ENCODE data around the gene BNIP3.
"Not testable (repeated sequence)": the region's sequence is repeated elsewhere in the genome, so short reads cannot be mapped to it uniquely, and the experiment has no call there.

BNIP3 gene

DNA sequence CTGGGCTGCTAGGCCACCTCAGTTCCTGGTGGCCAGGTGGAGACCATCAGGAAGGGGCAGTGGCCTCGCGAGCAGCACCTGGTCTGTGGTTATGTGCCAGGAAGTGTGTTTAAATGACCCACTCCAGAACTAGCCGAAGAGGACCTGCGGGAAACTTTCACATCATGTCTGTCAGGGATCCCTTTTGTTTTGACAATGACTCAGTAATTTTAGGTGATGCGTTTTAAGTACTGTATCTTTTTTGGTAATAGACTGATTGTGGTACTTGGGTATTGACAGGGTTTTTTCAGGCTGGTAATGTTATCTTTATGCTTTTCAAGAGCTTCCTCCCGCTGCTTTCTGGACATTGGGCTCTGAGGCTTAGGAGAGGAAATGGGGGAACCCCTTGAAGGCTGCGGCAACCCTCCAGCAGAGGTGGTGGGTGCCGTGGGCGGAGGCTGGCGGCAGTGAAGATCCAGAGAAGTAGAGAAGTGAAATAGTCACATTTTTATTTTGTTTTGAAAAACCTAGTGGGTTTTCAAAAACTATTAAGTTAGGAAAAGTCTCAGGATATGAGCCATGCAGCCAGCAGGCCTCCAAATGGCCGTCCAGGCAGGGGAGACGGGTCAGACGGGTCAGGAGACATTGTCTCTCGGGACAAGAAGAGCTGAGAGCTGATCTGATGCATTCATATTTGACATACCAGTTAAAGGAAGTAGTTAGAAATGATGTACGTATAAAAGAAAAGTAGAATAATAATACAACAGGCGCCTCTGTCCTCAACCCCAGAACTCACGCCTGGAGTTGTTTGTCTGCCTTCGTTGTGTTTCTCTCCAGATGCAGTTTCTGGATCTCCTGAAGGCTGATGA lies 53.3 kb downstream of the BNIP3 start:
- peak; percentile 70 to 77 for ATAC-seq

DNA sequence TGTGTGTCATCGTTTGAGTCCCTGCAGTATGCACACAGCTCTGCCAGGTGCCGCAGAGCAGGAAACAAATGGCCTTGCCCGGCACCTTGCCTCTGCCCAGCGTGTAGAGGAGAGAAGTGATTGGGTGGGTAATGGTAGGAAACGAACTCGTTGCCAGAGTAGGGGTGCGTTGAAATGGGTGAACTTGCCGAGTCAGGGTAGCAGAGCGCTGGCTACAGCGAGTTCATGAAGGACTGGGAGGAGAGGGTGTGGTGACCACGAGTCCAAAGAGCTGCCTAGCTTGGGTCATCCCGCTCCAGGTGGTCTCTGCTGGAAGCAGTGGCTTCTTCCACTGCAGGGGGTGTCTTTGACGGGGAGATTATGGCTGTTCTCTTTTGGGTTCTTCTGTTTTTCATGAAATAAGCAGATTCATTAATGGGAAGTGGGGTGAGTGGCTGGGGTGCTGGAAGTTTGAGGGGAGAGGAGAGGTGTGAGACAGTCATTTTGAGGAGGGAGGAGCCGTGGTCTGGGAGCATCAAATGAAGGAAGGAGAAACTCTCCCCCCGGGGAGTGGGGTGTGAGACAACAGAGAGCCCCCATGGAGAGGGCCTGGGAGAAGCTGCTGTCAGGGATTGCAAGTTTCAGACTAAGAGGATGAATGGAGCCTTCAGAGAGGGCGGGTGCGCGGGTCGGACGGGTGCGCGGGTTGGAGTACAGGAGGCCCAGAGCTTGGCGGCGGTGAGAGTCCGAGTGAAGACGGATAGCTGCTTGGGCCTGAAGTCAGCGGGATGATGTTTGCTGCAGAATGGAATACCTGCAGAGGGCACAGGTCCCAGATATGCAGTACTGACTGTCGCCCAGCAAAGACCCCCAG lies 54.8 kb downstream of the BNIP3 start:
- no peak for ATAC-seq

DNA sequence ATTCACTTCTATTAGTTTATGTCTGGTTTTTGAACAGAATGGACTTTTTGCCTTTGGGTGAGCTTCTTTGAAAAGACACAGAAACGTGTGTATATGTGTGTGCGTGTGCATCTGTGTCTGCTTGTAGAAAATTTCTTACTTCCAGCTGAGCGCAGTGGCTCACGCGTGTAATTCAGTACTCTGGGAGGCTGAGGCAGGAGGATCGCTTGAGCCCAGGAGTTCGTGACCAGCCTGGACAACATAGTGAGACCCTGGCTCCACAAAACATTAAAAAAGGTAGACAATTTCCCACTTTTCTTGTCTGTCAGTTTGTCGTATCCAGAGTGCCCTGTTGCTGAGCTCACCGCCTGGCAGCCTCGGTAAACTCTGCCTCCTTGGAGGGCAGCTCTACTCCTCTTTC lies 55.5 kb downstream of the BNIP3 start:
- ATAC-seq, result no peak

DNA sequence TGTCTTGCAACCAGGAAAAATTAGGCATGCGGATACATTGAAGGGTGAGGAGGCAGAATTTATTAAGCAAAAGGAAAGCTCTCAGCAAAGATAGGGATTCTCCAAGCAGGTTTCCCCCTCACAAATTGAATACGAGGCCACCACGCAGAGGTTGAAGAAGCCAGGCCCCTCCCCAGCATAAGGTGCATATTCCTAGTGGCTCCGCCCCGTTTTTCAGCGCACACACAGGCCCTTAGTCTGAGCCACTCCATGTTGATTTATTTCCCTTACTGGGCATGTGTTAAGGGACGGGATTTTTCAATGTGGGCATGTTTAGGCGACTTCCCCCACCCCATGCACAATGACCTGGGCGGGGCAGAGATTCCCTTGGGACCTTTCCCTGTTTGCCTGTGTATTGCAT lies 56.0 kb downstream of the BNIP3 start:
- ATAC-seq, result no peak

DNA sequence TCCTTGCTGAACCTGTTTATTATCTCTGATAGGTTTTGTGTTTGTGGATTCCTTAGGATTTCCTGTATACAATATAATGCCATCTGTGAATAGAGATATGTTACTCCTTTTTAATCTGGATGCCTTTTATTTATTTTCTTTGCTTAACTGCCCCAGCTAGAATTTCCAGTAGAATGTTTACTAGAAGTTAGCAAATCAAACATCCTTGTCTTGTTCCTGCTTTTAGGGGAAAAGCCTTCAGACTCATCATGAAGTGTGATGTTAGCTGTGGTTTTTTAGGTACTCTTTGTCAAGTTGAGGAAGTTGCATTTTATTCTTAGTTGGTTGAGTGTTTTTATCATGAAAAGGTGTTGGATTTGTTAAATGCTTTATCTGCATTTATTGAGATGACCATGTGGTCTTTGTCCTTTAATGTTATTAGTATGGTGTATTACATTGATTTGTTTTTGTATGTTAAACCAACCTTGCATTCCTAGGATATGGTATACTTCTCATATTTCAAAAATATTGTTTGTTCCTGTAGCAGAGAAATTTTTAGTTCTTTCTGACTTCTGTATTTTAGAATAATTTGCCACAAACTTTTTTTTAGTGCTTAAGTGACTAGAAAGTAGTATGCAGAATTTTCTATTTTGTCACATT lies 56.6 kb downstream of the BNIP3 start:
- no peak for ATAC-seq

DNA sequence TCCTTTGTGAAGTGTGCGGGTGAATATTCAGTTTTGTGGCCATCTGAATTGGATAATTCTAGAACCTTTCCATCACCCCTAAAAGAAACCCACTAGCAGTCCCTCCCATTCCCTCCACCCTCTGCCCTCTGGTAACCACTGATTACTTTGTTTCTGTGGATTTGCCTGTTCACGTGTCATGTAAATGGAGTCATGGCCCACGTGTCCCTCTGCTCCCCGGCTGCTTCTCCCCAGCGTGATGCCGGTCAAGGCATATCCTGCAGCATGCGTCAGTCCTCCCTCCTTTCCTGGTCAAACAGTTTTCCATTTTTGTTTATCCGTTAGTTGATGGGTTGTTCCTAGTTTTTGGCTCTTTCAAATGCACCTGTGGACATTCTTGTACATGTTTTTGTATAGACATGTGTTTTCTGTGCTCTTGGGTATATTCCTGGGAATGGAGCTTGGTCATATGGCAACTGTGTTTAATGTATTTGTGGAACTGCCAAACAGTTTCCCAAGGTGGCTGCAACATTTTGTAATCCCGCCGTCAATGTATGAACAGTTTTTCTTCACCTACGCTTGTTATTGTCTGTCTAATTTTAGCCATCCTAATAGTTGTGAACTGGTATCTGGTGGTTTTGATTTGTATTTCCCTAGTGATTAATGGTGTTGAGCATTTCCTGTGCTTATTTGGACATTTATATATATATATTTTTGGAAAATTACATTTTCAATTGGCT lies 58.5 kb downstream of the BNIP3 start:
- no peak for ATAC-seq

DNA sequence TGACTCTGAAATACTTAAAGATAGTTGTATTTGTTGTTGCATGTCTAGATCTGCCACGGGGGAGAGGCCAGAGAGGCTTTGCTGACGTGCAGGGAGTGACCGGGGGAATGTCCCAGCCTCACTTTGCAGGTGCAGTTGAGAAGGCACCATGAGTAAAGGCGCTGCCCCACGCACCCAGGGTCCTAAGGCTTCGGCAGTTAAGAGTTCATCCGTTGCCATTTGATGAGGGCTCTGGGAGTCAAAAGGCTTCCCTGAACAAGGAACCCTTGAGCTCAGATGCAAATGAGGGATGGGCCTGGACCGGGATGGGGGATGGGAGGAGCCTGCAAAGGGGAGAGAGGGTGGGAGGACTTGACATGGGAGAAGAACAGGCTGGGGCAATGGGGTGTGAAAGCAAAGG lies 60.5 kb downstream of the BNIP3 start:
- ATAC-seq, result peak in 1 of 2 donors; percentile 43

DNA sequence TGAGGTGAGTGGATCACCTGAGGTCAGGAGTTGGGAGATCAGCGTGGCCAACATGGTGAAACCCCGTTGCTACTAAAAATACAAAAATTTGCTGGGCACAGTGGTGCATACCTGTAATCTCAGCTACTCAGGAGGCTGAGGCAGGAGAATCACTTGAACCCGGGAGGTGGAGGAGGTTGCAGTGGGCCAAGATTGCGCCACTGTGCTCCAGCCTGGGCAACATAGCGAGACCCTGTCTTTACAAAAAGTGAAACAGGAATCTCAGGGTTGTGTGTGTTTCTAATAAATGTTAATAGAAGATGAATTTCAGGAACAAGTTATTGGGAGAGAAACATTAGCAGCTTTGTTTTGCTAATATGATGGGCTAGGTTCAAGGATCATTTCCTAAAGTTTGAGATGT lies 61.0 kb downstream of the BNIP3 start:
- ATAC-seq, result no peak

DNA sequence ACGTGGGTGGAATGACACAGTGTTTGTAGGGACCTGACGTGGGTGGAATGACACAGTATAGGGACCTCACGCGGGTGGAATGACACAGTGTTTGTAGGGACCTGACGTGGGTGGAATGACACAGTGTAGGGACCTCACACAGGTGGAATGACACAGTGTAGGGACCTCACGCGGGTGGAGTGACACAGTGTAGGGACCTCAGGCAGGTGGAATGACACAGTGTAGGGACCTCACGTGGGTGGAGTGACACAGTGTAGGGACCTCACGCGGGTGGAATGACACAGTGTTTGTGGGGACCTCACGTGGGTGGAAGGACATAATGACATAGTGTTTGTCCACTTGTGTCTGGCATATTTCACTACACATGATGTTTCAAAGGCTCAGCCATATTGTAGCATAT lies 61.6 kb downstream of the BNIP3 start:
- ATAC-seq, result no peak

DNA sequence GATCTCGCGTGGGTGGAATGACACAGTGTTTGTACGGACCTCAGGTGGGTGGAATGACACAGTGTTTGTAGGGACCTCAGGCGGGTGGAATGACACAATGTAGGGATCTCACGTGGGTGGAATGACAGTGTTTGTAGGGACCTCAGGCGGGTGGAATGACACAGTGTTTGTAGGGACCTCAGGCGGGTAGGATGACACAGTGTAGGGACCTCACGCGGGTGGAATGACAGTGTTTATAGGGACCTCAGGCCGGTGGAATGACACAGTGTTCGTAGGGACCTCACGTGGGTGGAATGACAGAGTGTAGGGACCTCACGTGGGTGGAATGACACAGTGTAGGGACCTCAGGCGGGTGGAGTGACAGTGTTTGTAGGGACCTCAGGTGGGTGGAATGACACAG lies 62.3 kb downstream of the BNIP3 start:
- not testable (repeated sequence) for ATAC-seq

Measured in activated CD4-positive, CD25-positive, alpha-beta regulatory T cell treated with anti-CD3 and anti-CD28 coated beads, Interleukin-2, amount 50 U/mL, for 24 hours (primary cell).